D721Med (cell line): ENCODE results near the gene ST6GALNAC3.

Experiments used
- DNase-seq: peaks from one replicate; pipeline ENCODE4 v3.0.0; 2011; ENCODE audit warnings: low spot score; ENCODE audit not compliant: insufficient read length
- FAIRE-seq: peaks from 2 replicates; lab custom pipeline; 2011; peaks lifted over from hg19 to GRCh38; lab: Jason Lieb, UNC
- CTCF ChIP-seq: IDR thresholded peaks from 2 replicates; pipeline ENCODE4 v1.5.1; 2012; ENCODE audit warnings: mild to moderate bottlenecking, control low read depth; ENCODE audit not compliant: insufficient read depth; ENCODE audit errors: missing control alignments

Gene ST6GALNAC3

DNA sequence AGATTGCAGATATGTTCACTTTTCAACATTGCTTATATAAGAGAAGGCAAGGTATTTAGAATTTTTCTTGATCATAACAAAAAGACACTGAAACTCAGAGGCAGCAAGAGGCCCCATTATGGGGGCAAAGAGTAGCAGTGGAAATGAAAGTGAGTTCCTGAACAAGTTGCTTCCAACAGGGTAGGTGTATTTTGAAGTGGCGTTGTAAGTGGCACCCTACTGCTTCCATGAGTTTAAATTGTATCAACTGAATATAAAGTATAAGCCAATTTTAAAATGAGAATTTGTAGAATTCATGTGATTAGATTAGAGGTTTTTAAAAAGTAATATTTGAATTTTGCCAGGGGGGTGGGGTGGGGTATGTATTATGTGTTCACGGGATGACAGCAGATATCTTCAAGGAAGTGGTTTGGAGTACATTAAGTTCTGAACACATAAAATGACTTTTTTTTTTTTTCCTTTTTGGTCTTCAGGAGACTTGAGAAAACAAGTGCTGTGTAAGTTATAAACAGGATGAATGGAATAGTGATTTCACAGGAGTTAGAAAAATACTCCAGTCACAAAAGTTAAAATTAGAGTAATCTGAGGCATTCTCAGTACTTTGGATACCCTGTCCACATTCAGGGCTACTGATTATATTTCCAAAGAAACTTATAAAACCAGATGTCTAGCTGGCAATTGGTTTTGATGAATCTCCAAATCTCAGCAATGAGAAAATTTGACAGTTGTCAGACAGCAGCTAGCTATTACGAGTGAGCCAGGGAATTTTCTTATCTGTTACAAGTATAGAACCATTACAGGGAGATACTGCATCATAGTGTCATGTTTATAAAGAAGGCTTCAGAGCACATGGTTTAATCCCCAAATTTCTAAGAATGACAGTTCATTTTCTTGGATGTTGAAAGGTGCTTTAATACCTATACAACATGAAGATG lies 182.0 kb downstream of the ST6GALNAC3 start:
- no peak for TF ChIP-seq CTCF
- no peak for FAIRE-seq
- no peak for DNase-seq

GRCh38 chr1:76257823-76258222 lies 183.3 kb downstream of the ST6GALNAC3 start:
- DNase-seq (no peak), FAIRE-seq (no peak)
- no peak for TF ChIP-seq CTCF

GRCh38 chr1:76259270-76259669 lies 184.7 kb downstream of the ST6GALNAC3 start:
- no peak for TF ChIP-seq CTCF
- no peak for DNase-seq
- FAIRE-seq = no peak

DNA sequence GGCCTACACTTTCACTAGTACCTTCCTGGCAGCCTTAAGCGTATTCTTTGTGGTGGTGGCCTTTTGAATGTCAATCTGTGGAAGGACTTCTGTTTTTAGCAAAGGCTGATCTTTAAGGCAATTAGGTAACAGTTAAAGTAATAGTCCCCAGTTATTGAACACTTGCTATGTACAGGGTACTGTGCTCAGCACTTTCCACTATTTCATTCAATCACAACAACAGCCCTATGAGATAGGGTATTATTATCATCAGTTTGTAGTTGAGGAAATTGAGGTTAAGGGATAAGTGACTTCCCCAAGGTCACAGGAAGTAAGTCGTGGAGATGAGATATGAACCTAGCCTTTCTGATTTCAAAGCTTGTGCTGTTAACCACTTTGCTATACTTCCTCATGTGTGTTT lies 185.7 kb downstream of the ST6GALNAC3 start:
- no peak for TF ChIP-seq CTCF
- FAIRE-seq (no peak), DNase-seq (no peak)

DNA sequence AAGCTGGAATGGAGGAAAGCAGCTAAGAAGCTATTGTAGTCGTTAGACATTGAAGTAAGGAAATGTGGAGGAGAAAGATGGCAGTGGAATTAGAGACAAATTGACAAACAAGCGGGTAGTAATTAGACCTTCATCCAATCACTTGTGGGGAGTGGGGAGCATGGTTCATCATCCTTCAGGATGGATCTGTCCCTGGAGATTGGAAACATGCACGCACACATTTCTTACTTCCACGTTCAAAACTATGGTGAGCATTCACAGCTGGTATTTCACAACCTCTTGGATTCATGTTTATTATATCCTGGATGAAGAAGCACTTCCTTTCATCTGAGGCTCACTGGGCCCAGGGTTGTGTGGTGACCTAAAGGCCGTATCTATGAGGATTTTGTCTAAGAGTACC lies 188.1 kb downstream of the ST6GALNAC3 start:
- no peak for TF ChIP-seq CTCF
- DNase-seq = no peak
- no peak for FAIRE-seq

DNA sequence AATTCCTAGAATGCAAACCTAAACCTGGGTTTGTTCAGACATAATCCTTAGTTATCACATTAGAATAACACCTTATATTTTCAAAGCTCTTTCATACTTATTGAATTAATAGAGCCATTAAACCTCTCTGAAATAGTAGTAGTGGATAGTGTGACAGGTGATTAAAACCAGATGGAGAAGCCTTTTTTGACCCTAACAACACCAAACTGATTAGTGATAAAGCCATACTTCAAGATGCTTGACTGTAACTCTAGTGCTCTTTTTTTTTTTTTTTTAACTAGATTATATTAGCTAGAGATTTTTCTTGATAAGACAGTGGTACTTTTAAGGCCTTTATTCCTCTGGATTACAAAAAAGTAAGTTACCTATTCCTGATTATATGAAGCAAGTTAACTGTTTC lies 190.1 kb downstream of the ST6GALNAC3 start:
- no peak for TF ChIP-seq CTCF
- DNase-seq (no peak), FAIRE-seq (no peak)

DNA sequence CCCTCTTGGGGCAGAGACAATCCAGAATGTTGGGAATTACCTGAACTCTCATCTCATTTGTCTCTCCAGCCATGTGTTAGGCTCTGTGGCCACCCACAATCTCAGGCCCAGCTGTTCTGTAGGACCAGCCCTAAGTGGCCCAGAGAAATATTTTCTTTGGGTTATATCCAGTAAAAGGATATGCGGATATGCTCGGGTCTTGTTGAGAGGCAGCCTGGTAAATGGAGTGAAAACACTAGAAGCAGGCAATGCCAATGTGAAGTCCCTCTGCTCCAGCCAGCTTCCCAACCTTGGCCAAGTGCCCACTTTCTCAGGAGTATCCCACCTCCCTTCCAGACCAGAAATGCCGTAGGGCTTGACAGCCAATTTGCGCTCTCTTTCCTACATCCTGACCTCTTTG lies 192.2 kb downstream of the ST6GALNAC3 start:
- DNase-seq (no peak), FAIRE-seq (no peak)
- TF ChIP-seq CTCF = no peak
